GM19328 (cell line): ENCODE data around the gene AKR1C8.
"Not testable (repeated sequence)": the region's sequence is repeated elsewhere in the genome, so short reads cannot be mapped to it uniquely, and the experiment has no call there.

Experiments used
- ATAC-seq: cut with Tn5 transposase; IDR thresholded peaks from one replicate; pipeline ENCODE4 v1.9.1; 2021; ENCODE audit warnings: mild to moderate bottlenecking, moderate library complexity; ENCODE audit not compliant: unreplicated experiment

AKR1C8 gene

DNA sequence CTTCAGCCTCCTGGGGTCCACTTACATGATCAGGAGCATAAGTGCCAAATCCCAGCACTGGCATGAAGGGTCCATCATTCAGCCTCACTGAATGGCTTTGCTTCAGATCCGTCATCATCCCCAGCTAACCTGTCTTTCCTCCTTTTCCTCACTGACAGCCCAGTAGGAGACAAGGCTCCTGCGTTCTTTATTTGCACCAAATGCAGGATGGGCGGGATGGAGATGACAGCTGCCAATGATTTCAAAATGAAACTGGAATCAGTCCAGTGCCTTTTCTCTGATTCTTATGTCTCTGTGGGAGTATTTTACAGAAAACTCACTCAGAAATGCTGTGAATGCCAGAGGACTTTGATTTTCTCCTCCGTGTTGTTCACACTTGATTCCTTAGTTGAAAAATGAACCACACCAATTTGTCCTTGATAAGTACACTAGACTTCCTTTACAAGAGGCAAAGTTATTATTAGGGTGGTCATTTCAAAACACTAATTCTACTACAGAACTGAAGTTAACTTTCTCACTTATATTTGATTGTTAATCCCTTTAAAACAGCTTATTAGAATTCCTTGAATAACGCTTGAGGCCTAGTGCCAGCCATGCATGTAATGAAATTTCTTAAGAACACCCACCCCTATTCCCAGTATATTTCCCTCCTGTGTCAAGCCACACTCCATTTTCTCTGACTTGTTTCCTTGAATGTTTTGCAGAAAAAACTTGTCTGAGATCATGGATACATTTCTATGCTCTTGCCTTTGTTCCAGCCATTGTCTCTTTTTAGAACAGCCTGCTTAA is at the start of gene AKR1C8:
AKR1C8 (minus strand) TSS at position 164 of the 789 bp plus-strand sequence; CDS start at position 118, 46 bp downstream.
- ATAC-seq = no peak

DNA sequence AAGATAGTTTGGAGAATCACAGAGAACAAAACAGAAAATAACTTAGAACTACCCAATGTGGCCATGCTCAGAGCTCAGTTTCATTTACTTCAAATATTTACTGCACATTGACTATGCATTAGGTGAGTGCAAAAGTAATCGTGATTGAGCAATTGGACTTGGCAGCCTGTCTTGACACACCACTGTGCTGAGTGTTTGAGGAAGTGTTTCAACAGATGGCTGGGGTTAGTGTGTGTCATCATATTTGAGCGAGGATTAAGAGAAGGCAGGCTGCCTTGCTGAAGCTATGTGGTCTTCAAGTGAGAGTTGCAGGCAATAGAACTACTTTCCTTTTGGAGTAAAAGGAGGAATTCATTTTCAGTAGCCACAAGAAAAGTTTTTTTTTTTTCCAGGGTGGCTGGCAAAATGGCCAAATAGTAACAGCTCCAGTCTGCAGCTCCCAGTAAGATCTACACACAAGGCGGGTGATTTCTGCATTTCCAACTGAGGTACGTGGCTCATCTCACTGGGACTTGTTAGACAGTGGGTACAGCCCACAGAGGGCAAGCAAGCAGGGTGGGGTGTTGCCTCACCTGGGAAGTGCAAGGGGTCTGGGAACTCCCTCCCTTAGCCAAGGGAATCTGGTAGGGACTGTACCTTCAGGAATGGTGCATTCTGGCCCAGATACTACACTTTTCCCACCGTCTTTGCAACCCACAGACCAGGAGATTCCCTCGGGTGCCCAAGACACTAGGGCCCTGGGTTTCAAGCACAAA is 49.3 kb upstream of the AKR1C8 start:
- no peak for ATAC-seq

DNA sequence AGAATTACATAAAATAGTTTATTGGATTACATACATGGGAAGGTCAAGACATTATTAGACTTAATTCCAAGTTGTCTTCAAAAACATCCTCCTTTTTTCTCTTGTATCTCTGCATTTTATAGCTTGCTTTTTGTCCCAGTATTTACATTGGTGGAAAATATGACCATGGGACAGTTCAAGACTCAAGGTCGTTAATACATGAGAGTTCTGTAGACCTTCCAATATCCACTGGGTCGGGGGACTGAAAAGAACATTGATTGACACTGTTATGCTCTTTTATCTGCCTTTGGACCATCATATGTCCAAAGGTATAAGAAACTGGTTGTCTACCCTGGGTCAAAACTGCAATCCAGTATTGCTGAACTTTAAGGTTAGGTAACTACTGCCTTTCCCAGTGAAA is 48.4 kb upstream of the AKR1C8 start:
- no peak for ATAC-seq

DNA sequence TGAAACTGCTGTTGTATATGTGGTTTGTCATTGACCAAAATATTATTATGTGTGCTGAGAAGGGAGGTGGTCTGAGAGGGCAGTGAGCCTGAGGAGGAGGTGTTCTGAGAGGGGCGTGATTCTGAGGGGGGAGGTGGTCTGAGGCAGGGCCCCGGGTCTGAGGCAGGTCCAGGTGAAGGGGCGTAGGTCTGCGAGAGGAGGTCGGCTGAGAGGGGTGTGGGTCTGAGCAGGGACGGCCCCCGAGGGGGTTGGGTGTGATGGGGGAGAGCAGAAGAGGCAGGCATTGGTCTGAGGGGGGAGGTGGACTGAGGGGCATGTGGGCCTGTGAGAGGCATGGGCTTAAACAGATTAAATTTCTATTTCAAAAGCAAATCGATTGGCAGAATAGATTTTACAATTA is 44.1 kb upstream of the AKR1C8 start:
- no peak for ATAC-seq

DNA sequence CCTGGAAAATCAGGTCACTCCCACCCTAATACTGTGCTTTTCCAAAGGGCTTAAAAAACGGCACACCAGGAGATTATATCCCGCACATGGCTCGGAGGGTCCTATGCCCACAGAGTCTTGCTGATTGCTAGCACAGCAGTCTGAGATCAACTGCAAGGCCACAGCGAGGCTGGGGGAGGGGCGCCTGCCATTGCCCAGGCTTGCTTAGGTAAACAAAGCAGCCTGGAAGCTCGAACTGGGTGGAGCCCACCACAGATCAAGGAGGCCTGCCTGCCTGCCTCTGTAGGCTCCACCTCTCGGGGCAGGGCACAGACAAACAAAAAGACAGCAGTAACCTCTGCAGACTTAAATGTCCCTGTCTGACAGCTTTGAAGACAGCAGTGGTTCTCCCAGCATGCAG is 38.0 kb upstream of the AKR1C8 start:
- not testable (repeated sequence) for ATAC-seq

DNA sequence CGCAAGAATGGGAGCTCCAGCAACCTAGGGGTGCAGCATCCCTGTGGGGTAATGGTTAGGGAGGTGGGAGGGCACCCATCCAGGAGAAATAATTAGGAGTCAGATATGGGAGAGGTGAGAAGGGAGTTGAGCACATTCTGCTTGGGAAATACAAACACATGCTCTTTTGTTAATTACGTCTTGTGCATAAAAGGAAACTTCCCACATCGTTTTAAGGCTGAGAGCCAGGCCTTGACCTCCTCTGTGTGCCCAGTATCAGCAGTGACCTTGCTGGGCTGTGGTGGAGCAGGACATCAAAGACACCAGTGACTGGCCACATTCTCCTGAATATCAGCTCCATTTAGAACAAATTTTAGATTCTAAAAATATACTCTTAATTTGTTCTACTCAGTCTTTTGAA is 34.3 kb upstream of the AKR1C8 start:
- no peak for ATAC-seq

DNA sequence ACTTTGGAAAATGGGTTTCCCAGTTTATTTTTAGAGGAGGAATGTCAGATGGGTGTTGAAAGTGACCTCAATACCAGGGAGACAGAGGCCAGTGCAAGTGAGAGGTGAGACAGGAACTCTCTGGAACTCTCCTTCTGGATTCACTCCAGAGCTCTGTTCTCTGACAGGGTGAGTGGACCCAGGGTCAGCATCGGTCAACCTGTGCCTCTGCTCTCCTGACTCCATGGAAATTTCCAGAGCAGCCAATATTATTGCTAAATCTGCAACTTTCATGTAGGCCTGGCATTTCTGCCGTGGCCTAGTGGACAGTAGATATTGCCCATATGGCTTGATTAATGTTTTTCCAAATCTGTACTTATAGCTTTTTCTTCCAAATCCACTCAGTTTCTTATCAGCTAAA is 31.9 kb upstream of the AKR1C8 start:
- no peak for ATAC-seq

DNA sequence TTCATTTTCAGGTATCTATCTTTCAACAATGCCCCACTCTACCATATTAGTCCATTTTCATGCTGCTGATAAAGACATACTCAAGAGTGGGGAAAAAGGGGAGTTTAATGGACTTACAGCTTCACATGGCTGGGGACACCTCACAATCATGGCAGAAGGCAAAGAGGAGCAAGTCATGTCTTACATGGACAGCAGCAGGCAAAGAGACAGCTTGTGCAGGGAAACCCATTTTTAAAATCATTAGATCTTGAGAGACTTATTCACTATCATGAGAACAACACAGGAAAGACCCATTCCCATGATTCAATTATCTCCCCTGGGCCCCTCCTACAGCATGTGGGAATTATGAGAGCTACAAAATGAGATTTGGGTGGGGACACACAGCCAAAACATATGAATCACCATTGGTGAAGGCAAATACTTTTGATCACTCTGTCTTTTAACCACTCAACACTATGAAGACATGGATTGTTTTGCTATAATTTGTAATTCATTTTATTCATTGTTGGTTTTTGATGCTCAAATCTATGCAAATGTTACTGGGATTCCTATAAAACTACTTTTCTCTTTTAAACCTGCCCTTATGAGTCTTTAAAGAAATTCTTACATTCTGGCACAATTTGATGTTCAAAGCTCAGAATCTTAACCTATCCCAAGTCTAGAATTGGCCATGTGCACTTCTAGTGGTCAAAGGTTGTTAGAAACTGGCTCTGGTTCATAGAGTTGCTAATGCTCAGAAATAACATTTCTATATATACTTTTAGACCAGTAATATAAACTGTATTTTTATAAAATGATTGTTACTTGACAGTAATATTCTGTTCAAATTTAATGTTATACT is 27.0 kb upstream of the AKR1C8 start:
- ATAC-seq = no peak

DNA sequence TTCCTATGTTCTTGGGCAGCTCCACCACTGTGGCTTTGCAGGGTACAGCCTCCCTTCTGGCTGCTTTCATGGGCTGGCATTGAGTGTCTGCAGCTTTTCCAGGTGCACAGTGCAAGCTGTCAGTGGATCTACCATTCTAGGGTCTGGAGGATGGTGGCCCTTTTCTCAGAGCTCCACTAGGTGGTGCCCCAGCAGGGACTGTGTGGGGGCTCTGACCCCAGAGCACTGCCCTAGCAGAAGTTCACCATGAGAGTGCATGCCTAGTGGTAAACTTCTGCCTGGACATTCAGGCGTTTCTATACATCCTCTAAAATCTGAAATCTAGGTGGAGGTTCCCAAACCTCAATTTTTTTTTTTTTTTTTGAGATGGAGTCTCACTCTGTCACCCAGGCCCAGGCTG is 25.3 kb upstream of the AKR1C8 start:
- not testable (repeated sequence) for ATAC-seq

DNA sequence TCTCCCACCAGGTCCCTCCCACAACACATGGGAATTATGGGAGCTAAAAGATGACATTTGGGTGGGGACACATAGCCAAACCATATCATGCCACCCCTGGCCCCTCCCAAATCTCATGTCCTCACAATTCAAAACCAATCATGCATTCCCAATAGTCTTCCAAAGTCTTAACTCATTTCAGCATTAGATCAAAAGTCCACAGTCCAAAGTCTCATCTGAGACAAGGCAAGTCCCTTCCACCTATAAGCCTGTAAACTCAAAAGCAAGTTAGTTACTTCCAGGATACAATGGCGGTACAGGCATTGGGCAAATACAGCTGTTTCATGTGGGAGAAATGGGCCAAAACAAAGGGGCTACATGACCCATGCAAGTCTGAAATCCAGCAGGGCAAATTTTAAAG is 24.8 kb upstream of the AKR1C8 start:
- not testable (repeated sequence) for ATAC-seq

DNA sequence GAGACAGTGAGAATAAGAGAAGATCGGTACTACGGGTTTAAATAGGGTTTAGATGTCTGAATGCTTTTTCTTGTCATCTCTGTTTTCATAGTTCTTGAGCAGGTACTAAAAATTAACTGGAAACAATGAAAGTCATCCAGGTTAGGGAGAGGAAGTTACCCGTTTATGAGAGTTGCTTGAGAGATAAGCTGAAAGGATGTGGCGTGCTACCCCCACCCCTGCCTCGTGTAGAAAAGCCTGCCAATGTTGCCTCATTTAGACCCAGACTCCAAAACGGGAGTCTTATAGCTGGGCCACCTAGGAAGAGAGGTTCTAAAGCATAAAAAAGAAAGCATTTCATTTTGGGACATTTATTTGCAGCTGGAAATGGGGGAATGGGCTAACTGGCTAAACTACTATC is 21.8 kb upstream of the AKR1C8 start:
- ATAC-seq = no peak

DNA sequence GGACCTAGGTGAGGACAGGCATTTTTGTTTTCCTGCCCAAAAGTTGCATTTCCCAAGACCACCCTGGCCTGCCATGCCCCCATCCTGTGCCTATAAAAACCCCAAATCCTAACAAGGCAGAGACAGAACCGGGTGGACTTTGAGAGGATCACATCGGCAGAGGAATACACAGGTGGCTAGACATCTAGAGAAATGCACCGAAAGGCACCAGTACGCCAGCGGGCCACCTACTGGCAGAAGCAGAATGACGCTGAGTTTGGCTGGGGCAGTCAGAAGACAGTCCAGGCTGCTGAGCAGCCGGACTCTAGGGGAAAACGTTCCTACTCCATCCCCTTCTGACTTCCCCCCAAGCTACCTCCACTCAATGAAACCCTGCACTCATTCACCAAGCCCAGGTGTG is 14.4 kb upstream of the AKR1C8 start:
- ATAC-seq = no peak

DNA sequence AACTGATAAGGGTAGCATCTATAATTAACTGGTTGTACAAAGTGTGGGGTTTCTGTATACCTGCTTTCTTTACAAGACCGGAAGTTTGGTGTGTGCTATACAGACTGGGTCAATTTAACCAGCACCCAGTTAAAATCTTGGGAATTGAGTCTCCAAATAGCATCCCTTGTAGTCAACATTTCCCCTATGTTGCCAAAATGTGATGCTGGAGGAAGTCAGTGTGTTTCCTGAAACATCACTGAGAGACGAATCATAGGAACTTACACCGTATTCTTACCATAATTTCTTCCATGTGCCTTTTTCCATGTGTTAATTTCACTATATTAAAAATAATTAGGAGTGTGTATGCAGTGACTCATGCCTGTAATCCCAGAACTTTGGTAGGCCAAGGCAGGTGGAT is 13.4 kb upstream of the AKR1C8 start:
- no peak for ATAC-seq

DNA sequence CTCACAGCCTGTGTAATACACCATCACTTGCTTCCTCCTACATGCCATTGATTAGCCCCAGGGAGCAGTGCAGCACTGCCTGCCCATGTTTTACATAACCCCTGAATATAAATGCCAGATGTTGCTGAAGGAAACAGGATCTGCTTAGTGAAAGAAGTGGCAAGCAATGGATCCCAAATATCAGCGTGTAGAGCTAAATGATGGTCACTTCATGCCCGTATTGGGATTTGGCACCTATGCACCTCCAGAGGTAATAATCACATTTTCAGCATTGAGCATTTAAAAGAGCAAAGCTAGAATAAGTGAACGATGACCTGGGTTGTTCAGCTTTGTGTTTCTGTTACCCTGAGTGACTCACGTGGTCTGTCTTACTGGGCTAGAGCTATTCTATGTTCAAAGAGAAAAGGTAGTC is 11.8 kb upstream of the AKR1C8 start, which contains the start of gene AKR1C4:
AKR1C4 (plus strand) TSS at position 136 of the 412 bp plus-strand sequence; CDS start at position 167, 31 bp downstream.
- ATAC-seq = no peak

DNA sequence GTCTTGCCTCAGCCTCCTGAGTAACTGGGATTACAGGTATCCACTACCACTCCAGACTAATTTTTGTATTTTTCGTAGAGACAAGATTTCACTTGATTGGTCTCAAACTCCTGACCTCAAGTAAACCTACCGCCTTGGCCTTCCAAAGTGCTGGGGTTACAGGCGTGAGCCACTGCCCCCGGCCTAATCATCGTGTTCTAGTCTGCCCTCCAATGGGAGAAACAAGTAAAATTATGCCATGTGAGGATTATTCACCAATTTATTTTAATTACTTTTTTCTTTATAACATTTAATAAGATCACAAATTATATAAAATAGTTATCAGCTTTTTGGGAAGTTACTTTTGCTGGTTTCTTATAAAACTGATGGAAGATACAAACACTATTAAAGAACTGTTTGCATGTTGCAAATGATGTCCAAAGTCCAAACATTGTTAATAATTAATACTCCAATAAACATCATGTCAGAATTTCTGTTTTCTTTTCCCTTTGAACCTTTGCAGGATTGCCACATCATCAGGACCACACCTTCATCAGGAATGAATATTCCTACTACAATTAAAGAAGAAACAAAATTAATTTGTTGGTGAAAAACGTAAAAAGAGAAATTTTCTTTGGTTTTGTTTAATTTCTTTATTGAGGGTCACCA is 10.9 kb upstream of the AKR1C8 start:
- ATAC-seq = no peak

DNA sequence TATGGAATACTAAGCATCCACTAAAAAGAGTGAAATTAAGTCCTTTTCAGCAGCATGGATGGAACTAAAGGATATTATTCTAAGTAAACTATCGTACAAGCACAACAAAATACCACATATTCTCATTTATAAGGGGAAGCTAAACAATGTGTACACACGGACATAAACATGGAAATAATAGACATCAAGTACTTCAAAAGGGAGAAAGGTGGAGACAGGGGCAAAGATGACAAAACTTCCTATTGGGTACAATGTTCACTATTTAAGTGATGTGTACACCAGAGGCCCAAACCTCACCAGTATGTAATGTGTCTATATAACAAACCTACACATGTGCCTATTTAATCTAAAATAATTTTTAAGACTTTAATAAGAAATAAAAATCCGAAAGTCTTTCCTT is 9.5 kb upstream of the AKR1C8 start:
- ATAC-seq = no peak

DNA sequence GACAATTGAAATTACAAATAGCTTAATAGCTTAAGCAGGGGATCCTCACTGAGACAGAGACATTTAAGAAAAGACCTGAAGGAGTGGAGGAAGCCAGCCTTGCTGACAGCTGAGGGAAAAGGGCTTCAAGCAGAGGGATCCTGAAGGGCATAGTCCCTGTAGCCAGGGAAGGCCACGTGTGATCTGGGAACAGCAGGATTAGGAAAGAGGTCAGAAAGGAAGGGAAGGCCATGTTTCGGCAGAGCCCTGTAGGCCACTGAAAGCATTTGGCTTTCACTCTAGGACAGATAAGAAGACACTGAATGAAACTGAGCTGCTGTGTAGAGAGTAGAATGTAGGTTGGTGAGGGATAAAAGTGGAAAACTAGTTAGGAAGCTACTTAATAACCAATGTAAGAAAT is 3.4 kb upstream of the AKR1C8 start:
- ATAC-seq = no peak

DNA sequence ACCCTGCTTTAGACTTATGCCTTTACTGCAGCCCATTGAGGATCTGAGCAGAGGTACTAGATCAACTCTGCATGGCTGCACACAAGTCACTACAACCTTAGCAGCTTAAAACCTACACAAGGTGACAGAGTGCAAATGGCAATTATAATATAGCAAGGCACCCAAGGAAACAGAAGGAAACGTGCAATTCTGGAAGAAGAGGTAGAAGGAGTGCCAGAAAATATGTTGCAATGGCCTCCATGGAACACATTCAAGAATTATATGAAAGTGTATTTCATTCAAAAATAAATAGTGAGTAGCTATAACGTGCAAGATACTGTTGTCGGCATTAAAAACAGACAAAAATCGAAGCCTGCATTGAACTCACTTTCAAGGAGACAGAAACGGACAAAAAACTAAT is 2.9 kb upstream of the AKR1C8 start:
- no peak for ATAC-seq

DNA sequence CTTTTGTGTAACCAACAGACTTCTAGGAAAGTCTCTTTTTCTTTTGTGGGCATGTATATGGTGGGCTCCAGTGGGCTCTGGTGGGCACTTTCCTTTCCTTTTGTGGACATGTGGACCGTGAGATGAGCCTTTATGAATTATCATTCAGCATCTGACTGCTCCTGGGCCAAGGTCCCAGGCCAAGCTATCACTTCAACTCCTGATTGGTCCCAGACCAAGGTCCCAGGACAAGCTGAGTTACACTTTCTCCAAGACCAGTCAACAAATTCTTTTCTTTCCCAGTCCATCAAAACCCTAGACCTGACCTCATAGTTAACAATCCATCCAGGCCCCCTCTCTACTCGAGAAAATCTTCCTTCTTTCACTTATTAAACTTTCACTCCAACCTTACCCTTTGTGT is 1.0 kb downstream of the AKR1C8 start:
- ATAC-seq = no peak

DNA sequence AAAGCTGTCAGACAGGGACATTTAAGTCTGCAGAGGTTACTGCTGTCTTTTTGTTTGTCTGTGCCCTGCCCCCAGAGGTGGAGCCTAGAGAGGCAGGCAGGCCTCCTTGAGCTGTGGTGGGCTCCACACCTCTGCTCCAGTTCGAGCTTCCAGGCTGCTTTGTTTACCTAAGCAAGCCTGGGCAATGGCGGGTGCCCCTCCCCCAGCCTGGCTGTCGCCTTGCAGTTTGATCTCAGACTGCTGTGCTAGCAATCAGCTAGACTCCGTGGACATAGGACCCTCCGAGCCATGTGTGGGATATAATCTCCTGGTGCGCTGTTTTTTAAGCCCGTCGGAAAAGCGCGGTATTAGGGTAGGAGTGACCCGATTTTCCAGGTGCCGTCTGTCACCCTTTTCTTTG is 4.4 kb downstream of the AKR1C8 start:
- ATAC-seq = not testable (repeated sequence)

DNA sequence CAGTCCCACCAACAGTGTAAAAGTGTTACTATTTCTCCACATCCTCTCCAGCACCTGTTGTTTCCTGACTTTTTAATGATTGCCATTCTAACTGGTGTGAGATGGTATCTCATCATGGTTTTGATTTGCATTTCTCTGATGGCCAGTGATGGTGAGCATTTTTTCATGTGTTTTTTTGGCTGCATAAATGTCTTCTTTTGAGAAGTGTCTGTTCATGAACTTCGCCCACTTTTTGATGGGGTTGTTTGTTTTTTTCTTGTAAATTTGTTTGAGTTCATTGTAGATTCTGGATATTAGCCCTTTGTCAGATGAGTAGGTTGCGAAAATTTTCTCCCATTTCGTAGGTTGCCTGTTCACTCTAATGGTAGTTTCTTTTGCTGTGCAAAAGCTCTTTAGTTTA is 9.4 kb downstream of the AKR1C8 start:
- not testable (repeated sequence) for ATAC-seq
